SK-N-MC (cell line): ENCODE results near the gene ZNF527.

Experiments used
- EZH2 ChIP-seq: fragments of 200-600 bp; sonication (generic); IDR thresholded peaks from one replicate; pipeline ENCODE4 v1.6.1; 2017; ENCODE audit warnings: antibody characterized with exemption
- POLR2AphosphoS5 ChIP-seq: IDR thresholded peaks from 2 replicates; pipeline ENCODE4 v1.6.1; 2012; ENCODE audit warnings: mild to moderate bottlenecking, low read depth, low read length, borderline replicate concordance

DNA sequence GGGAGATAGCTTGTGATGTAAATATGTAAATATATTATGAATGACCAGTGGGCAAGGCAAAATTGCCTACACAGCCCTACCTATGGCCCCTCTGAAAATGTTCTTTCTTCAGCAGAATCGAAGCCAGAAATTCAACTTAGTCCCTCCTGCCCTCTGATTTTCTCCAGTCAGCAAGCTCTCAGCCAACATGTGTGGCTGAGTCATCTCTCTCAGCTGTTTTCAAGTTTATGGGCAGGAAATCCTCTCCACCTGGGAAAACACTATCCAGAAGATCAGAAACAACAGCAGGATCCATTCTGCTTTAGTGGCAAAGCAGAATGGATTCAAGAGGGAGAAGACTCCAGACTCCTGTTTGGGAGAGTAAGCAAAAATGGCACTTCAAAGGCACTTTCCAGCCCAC lies 8.9 kb upstream of the ZNF527 start:
- TF ChIP-seq EZH2 (no peak), POLR2AphosphoS5 (no peak)
